ENCODE data around the gene PLPPR1.

DNA sequence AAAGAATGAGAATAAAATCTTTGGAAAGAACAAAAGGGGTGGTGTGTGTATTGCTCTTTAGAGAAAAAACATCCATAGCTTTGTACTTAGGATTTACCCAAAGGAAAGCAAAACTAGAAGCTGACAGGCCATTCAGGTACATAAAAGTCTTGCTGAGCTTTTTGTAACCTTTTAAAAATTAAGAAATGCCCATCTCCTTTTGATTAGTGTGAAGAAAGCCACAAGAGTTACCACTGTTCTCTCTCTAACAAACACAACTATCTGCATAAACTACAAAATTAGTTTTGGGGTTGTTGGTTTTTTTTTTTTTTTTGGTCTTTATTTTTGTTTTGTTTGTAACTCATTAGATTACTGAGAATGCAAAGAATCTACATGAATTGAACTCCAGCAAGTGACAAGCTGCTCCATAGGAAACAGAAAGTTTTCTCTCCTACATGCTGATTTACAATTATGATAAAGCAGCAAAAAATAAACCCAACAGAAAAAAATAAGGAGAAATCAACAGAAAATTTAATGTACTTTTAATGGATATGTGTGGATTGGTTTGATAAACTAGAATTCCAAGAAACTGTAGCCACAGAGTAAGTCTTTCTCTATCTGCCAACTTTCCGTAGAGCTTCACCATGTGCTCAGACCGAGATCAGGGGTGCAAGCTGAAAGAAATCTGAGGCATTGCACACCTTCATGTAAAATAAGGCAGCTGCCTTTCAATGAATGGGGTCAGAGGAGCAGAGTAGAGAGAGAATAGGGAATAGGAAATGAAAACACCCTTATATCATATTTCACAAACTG, 344.0 kb downstream of the PLPPR1 start:
- no peak for TF ChIP-seq EZH2 (IDR thresholded peaks at IDR 0.05; ENCODE audit: low read length, missing control alignments)
- TF ChIP-seq, protein P1, sequence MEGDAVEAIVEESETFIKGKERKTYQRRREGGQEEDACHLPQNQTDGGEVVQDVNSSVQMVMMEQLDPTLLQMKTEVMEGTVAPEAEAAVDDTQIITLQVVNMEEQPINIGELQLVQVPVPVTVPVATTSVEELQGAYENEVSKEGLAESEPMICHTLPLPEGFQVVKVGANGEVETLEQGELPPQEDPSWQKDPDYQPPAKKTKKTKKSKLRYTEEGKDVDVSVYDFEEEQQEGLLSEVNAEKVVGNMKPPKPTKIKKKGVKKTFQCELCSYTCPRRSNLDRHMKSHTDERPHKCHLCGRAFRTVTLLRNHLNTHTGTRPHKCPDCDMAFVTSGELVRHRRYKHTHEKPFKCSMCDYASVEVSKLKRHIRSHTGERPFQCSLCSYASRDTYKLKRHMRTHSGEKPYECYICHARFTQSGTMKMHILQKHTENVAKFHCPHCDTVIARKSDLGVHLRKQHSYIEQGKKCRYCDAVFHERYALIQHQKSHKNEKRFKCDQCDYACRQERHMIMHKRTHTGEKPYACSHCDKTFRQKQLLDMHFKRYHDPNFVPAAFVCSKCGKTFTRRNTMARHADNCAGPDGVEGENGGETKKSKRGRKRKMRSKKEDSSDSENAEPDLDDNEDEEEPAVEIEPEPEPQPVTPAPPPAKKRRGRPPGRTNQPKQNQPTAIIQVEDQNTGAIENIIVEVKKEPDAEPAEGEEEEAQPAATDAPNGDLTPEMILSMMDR (conservative IDR thresholded peaks at IDR 0.05 in 1 of 2, IDR thresholded peaks at IDR 0.05 in 1 of 2; ENCODE audit: low read depth in 1 of 2, low read length in 2 of 2) = no peak
